ENCODE data around the gene RMDN3.

Gene RMDN3

DNA sequence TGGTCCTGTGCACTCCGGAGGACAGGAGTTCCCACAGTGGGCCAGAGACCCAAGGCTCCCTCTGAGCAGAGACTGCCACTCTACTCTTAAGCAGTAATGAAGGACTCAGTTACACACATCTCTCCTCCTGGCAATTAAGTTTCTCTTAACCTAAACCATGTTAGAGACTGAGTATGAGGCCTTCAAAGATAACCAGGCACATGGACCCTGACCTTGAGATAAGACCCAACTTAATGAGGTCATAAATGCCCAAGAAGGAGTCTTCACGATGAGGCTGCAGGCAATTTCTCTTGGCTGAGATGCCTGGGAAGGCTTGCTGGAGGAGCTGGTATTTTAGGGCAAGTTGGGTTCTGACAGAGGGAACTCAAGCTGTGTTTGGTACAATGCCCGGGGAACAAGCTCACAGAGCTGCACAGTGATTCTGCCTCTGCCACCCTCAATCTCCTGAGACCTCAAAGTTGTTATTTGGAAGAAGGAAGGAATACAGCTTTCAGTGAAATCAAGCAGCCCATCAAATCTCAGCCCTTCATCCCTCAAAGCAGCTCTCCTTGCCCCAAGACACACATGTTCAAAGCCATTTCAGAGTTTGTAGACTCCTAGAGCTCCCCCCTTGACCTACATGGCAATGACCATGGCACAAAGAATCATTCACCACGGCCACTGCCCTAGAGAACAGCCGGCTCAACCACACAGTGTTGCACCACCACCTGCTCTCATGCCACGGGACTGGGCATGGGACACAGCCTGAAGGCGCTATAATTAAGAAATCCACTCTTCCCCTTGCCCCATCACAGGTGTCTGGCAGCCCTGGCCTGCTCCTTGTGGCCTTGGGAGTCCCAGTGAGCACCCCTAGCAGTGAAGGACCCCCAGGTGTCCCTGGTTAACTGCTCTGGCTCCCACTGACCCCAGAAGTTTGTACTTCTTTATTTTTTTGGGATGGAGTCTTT lies 7.1 kb downstream of the RMDN3 start:
- DNase-seq: no peak

DNA sequence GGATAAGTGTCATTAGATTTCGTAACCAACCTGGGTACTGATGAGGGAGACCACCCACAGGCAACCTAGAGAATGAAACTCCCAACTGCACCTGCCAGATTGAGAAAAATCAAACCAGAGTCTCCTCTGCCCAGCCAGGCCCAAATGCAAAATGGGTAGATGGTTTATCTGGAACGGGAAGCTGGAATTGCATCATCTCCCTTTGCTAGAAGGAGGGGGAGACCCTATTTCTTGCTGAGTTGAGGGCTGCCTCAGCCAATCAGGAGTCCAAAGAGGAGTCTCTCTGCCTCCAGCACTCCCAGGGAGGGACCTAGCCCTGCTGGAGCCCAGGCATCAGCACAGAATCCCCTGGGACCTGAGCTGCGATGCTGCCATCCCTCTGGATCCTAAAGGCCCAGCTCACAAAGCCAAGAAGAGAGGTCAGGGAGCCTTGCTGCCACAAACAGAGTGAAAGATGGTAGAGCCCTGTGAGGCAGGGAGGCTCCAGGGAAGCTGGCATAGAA lies 8.1 kb downstream of the RMDN3 start:
- no peak for DNase-seq

DNA sequence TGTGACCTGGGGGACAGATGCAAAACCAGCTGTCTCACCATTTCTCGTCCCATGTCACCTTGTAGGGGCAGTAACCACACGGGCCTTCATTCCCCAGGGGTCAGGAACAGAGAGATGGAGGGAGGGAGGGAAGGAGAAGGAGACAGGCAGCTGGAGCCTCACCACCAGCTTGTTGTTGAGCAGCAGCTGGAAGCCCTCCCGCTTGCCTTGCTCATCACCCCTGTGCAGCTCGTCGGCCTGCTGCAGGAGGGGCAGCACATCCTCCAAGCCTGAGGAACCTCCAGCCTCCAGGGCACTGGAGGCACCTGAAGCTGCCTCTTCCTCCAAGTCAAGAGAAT lies 10.3 kb downstream of the RMDN3 start:
- DNase-seq: no peak

DNA sequence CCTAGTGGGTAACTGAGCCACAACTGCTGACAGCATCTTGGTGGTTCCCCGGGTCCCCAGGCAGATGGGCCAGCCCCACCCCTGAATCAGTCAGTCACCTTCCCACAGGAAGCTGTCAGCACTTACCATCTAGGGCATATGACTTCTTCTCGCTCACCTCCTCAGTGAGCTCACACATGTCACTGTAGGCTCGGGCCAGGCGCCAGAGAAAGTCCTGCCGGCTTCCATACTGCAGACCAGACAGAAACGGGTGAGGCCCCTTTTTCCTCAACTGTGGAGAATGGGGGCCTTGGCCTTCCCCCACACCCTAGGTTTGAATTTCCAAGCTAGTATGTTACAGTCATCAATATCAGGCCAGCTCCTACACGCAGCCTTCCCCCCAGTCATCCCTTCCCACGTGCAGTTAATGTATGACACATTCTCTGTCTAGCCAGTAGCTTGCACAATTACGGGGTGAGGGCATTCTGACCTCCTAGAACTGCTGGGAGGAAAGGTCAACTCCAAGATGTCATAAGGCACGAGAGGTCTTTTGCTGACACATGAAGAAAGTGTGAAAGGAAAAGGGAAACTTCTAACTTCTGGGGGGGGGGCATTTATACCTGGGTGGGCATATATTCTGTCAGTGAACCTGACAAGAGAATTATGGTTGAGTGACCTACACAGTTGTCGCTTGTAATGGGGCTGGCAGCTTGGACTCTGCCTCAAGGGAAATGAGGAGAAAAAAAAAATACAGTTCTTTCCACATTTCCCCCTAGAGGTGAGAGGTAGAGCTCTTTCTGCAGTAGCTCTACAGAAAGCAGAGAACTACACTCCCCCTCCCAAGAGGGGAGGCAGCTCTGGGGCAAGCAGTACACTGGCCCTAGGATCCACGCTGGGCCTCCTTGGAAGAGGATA lies 10.9 kb downstream of the RMDN3 start:
- no peak for DNase-seq

DNA sequence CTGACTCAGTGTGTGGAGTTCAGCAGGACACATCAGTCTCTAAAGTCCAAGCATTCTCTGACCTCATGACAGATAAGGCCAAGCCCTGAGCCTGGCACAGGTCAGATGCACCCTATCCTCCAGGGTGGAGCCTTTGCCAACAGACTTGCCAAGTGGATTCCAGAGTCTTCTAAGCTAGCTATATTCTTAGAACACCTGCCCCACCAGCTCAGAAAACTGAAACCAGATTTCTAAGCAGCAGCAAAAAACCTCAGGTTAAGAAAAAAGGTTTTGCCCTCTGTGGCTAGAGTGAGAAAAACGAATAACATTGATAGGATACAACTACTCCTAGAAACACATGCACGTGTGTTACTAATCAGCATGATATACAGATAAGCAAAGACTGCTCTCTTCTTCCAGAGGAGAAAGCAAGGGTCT lies 11.6 kb downstream of the RMDN3 start:
- DNase-seq: no peak

DNA sequence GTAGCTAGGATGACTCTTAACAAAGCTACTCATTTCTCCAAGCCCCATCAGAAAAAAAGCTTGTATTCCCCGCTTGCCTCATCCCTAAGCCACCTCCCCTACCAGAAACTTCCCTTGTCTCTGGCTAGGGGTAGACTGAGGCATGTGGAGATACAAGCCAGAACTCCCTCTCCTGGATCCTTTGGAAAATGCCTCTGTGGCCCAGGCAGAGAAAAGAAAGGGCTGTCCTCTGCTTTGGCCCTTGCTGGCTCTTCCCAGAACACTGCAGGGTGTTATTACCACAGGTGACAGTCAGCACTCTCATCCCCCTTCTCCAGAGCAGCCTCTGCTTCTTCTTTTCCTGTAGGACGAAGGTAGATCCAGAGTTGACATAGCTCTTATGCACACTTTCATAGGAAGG lies 15.2 kb downstream of the RMDN3 start:
- DNase-seq: no peak

DNA sequence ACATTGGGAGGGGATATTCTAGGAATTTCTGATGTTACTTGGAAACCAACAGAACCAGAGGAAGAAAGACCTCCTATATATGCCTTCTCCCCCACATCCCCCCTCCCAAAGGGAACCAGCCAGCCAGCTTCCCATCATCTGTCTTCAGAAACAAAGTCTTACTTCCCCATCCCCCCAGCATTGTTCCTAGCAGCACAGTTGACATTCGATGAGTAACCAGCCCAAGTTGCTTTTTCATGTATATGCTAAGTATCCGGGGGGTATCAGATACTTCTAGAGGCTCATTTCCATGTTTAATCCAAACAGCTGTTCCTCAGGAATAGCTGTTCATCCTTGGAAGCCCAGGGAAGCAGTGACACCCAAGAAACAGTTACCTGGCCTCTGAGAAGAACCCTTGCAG lies 16.0 kb downstream of the RMDN3 start:
- DNase-seq: no peak

DNA sequence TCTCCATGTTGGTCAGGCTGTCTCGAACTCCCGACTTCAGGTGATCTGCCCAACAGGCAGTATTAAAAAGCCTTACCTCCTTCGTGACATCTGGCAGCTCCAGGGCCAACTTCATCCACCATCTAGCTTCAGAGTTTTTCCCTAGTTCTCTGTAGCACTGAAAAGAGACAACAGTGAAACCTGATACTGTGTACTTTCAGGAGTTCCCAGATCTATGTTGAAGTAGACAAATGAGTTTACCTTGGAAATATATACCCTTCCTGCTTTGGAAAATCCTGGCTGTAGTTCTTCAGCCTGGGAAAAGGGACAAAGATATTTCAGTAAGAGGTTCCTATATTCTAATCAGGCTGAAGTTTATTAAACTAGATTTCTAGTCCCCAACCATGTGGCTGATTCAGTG lies 18.0 kb downstream of the RMDN3 start:
- no peak for DNase-seq

DNA sequence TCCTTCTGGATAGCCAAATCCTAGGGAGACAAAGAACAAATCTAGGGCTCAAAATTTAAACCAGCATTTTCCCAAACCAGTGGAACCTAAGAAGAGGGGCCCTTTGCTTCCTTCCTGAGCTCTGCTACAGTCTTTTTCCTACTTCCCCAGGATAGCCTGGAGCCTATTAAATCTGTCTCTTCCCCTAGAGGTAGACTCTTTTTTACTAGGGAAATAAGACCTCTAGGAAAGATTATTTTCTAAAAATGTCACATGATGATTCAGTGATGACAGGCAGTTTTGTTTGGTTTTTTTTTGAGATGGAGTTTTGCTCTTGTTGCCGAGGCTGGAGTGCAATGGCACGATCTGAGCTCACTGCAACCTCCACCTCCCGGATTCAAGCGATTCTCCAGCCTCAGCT lies 18.5 kb downstream of the RMDN3 start:
- DNase-seq: no peak

DNA sequence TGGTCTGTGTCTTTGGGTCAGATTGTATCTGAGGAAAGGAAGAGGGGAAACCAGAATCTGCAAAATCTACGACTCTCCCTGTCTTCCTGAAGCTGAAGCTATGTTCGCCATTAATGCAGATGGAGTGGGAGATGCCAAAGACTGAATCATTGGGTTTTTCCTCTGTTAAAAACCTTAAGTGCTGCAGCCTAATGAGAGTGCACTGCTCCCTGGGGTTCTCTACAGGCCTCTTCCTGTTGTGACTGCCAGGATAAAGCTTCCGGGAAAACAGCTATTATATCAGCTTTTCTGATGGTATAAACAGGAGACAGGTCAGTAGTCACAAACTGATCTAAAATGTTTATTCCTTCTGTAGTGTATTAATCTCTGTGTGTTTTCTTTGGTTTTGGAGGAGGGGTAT lies 24.0 kb downstream of the RMDN3 start:
- no peak for DNase-seq

DNA sequence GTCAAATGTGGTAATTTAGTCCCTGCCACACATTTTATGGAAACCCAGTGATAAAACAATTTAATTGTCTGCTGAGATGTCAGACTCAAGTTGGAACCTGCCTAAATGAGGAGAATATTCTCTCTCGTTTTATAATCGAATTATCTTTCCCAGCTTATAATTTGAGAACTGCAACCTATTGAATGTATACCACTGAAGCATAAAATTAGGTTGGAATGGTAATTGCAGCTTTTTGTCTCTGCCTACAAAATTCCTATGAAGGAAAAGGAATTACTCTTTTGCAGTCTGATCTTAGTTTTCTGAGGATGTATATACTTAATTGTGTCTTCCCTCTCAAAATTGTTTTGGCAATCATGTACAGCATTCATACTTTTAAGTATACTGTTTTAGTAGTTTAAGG lies 31.1 kb downstream of the RMDN3 start:
- no peak for DNase-seq

DNA sequence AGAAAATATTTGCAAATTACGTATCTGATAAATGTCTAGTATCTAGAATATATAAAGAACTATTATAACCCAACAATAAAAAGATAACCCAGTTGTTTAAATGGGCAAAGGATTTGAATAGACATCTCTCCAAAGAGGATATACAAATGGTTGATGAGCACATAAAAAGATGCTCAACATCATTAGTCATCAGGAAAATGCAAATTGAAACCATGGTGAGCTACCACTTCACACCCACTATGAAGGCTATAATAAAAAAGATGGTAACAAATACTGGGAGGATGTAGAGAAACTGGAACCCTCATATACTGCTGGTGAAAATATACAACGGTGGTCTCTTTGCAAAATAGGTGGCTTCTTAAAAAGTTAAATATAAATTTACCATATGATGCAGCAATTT lies 32.1 kb downstream of the RMDN3 start:
- no peak for DNase-seq

DNA sequence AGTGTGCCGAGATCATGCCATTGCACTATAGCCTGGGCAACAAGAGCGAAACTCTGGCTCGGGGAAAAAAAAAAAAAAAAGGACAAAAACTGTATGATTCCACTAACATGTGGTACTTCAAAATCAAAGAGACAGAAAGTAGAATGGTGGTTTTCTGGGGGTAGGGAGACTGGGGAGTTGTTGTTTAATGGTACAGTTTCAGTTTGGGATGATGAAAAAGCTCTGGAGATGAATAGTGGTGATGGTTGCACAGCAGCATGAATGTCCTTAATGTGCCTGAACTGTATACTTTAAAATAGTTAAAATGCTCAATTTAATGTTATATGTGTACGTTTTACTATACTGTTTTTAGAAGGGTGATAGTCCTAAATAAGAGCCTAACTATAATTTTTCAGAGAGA lies 32.7 kb downstream of the RMDN3 start:
- no peak for DNase-seq

DNA sequence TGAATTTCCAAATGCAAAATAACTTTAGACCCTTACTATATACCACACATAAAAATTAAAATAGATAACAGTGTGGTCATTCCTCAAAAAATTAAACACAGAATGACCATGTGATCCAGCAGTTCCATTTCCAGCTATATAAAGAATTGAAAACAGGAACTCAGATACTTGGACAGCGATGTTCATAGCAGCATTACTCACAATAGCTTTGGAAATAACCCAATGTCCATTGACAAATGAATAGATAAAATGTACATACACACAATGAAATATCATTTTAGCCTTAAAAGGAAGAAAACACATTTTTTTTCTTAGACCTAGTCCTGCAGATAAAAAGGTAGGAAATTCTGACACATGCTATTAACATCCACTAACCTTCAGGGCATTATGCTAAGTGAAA lies 33.4 kb downstream of the RMDN3 start:
- no peak for DNase-seq

DNA sequence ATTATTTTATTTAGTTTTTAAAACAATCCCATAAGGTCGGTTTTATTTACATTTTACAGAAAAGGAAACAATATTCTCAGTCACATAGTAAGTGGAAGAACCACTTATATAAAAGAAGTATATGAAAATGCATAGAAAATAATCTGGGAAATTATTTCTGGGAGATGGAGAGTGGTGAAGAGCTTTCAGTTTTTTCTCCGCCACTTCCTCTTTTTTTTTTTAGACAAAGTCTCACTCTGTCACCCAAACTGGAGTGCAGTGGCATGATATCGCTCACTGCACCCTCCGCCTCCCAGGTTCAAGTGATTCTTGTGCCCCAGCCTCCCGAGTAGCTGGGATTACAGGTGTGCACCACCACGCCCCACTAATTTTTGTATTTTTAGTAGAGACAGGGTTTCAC lies 38.9 kb downstream of the RMDN3 start:
- DNase-seq: no peak

DNA sequence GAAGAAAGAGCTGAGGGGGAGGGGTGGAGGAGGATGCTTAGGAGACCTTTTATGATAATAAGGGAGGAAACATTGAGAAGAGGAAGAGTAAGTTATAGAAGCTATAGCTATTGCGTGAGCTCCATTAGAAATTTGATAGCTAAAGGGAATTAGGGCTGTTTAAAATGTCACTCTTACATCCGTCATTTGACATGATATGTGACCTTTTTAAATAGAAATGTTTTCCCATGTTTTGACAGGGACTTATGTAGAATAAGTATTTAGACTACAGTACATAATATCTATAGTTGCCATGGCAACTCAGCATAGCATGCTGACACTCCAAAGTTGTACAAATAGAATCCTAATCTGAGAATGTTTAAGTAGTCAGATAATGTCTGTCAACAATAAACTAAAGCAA lies 40.9 kb downstream of the RMDN3 start:
- DNase-seq: no peak

DNA sequence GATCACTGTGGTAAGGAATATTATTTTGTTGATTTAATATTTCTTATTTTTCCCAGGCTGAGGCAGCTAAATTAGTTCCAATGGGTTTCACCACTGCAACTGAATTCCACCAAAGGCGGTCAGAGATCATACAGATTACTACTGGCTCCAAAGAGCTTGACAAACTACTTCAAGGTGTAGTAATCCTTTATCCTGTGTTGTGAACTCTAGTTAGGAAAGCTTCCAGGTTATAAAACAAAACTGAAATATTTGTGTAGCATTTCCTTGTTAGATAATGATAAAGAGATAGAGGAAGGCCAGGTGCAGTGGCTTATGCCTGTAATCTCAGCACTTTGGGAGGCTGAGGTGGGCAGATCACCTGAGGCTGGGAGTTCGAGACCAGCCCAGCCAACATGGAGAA lies 48.9 kb downstream of the RMDN3 start:
- no peak for DNase-seq

DNA sequence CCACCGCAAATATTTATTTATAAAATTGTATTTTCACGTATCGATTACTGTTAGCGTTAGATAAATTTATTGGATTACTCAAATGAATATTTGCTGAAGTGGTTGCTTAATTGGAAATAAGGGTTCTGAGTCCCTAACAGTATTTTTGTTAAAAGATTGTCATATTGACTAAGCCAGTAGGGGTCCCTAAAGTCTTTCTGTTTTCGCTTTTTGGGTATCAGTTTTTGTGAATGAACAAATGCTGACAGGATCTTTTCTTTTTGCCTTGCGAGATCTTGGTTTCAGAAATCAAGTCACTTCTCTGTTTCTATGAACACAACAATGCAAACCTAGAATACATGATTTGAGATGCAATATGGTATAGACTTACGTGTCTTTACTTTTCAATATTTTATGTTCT lies 53.0 kb downstream of the RMDN3 start:
- no peak for DNase-seq

DNA sequence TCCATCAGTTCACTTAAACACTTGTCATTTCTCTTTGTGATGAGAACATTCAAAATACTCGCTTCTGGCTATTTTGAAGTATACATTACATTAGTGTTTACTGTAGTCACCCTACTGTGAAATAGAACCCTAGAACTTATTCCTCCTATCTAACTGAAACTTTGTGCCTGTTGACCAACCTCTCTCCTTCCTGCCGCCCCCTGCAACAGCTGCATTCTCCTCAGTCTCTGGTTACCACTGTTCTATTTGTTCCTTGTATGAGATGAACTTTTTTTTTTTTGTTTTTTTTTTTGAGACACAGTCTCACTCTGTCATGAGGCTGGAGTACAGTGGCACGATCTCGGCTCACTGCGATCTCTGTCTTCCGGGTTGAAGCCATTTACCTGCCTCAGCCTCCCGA lies 57.1 kb downstream of the RMDN3 start:
- DNase-seq: no peak

DNA sequence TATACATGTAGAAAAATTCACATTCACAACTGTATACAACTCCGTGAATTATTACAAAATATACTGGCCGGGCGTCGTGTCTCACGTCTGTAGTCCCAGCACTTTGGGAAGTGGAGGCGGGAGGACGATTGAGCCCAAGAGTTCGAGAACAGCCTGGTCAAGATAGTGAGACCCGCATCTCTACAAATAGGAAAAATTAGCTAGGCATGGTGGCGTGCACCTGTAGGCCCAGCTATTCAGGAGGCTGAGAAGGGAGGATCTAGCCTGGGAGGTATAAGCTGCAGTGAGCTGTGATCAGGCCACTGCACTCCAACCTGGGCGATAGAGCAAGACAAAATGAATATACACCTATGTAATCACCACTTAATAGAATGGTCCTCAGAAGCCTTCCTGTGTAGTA lies 58.8 kb downstream of the RMDN3 start:
- DNase-seq: no peak

DNA sequence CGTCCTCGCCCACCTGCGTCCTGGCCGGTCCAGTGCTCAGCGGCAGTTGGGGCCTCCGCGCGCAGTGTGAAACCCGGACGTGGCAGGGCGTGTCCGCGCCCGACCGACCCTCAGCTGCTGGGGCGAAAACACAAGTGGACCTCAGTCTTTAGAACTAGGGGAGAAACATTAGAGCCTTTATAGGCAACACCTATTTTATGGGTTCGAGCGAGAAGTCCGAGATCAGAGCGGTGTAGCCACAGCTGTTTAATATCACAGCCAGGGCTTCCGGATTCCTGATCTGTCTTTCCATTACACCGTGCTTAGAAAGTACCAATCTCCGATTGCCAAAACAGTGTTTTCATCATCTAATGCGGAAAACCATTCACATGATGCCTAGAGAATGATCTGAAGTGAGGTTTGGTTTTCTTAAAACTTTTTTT lies 59.6 kb downstream of the RMDN3 start:
- no peak for DNase-seq

DNA sequence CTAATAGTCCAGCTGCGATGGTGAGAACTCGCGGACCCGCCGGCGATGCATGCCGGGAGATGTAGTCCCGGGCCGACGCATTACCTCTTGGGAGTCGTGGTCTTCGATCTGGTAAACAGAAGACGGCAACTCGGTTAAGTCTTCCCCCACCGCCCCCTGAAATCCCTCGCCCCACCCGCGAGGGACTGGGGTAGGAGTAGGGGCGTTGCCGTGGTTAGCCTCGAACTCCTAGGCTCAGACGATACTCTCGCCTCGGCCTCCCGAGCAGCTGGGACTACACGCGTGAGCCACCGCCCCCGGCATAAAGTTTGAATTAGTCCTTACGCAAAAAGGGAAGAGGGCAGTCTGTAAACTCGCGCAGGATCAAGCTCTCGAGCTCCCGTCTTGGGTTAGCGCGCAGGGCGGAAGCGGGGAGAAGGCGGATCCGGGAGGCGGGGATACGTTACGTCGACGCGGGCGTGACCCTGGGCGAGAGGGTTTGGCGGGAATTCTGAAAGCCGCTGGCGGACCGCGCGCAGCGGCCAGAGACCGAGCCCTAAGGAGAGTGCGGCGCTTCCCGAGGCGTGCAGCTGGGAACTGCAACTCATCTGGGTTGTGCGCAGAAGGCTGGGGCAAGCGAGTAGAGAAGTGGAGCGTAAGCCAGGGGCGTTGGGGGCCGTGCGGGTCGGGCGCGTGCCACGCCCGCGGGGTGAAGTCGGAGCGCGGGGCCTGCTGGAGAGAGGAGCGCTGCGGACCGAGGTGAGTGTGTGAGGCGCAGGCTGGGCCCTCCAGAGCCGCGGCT lies 60.2 kb downstream of the RMDN3 start, which contains the start of gene RAD51:
Gene RAD51, plus strand, starts transcription at position 487 of the 781 bp plus-strand sequence. CDS start 3,585 bp downstream, outside the sequence.
- DNase-seq: peak; percentile 15 to 68

All from cerebellar nuclear complex (tissue), 1 donor.